Neural progenitor cell (in vitro differentiated cells): ENCODE results near the gene SLC6A13. TPM values are rescaled to one million over a fixed set of nuclear protein-coding genes. Genes with fewer than 3 reads are reported as not detected.
A peak's percentile ranks its signal among the peaks of the same experiment; 100 is the strongest.

ENCODE experiments used
- DNase-seq: peaks from one replicate; pipeline ENCODE4 v3.0.0-alpha.2; 2016; ENCODE audit warnings: low spot score
- H2AFZ ChIP-seq: fragments of 200-600 bp; sonication (generic); replicated peaks from 2 replicates; pipeline ENCODE4 v1.6.1; 2016; ENCODE audit warnings: antibody characterized with exemption
- H3F3A ChIP-seq: fragments of 200-600 bp; sonication (generic); 2 replicates; pipeline ENCODE4 v1.6.1; 2016; ENCODE audit warnings: antibody characterized with exemption, low read depth
- H3K27ac ChIP-seq: fragments of 200-600 bp; sonication (generic); 2 replicates; pipeline ENCODE4 v1.5.1; 2016; ENCODE audit warnings: mild to moderate bottlenecking
- H3K27me3 ChIP-seq: fragments of 200-600 bp; sonication (generic); 2 replicates; pipeline ENCODE4 v1.6.1; 2016; ENCODE audit warnings: mild to moderate bottlenecking, moderate library complexity
- H3K36me3 ChIP-seq: fragments of 200-600 bp; sonication (generic); 2 replicates; pipeline ENCODE4 v1.5.1; 2016
- H3K4me1 ChIP-seq: fragments of 200-600 bp; sonication (generic); 2 replicates; pipeline ENCODE4 v1.6.1; 2016; ENCODE audit warnings: mixed run types
- H3K4me2 ChIP-seq: fragments of 200-600 bp; sonication (generic); 2 replicates; pipeline ENCODE4 v1.6.1; 2016
- H3K4me3 ChIP-seq: fragments of 200-600 bp; sonication (generic); 2 replicates; pipeline ENCODE4 v1.5.1; 2016
- H3K79me2 ChIP-seq: fragments of 200-600 bp; sonication (generic); 2 replicates; pipeline ENCODE4 v1.6.1; 2016; ENCODE audit warnings: low read depth
- H3K9ac ChIP-seq: fragments of 200-600 bp; sonication (generic); 2 replicates; pipeline ENCODE4 v1.6.1; 2016
- H3K9me3 ChIP-seq: fragments of 200-600 bp; sonication (generic); 2 replicates; pipeline ENCODE4 v1.5.1; 2016; ENCODE audit warnings: low read depth
- H4K20me1 ChIP-seq: fragments of 200-600 bp; sonication (generic); 2 replicates; pipeline ENCODE4 v1.6.1; 2016; ENCODE audit warnings: low read depth
- H3K27ac Mint-ChIP-seq: 3 replicates; pipeline ENCODE4 v1.8.0; 2021; ENCODE audit warnings: mixed read lengths
- H3K27me3 Mint-ChIP-seq: 2 replicates; pipeline ENCODE4 v1.8.0; 2022; ENCODE audit warnings: low read depth, mild to moderate bottlenecking, inconsistent platforms, moderate library complexity, mixed read lengths; ENCODE audit not compliant: insufficient read depth
- H3K36me3 Mint-ChIP-seq: 3 replicates; pipeline ENCODE4 v1.8.0; 2021; ENCODE audit warnings: mixed read lengths
- H3K4me1 Mint-ChIP-seq: 3 replicates; pipeline ENCODE4 v1.8.0; 2021; ENCODE audit warnings: mixed read lengths
- H3K4me3 Mint-ChIP-seq: 3 replicates; pipeline ENCODE4 v1.8.0; 2021; ENCODE audit warnings: mild to moderate bottlenecking, moderate library complexity, mixed read lengths
- H3K9me3 Mint-ChIP-seq: 3 replicates; pipeline ENCODE4 v1.8.0; 2020; ENCODE audit warnings: mixed read lengths
- EZH2 ChIP-seq: fragments of 200-600 bp; sonication (generic); IDR thresholded peaks from 2 replicates; pipeline ENCODE4 v1.6.1; 2017; ENCODE audit warnings: antibody characterized with exemption, mild to moderate bottlenecking, moderate library complexity
- EZH2phosphoT487 ChIP-seq: fragments of 200-600 bp; sonication (generic); IDR thresholded peaks from 2 replicates; pipeline ENCODE4 v1.6.1; 2017; ENCODE audit warnings: antibody characterized with exemption
- total RNA-seq: library from RNA; depleted of rRNA; stranded (reverse); fragments of >200 nt; gene quantifications from 2 replicates; pipeline ENCODE4 v1.2.3, GENCODE V29; 2015; ENCODE audit warnings: low replicate concordance
- TF ChIP-seq, protein P1 (sequence below): fragments of 200-600 bp; sonication (generic); IDR thresholded peaks from 2 replicates; pipeline ENCODE4 v1.5.1; 2017; ENCODE audit warnings: antibody characterized with exemption, mild to moderate bottlenecking

The SLC6A13 gene
- total RNA-seq, 1 donor from 2014 or later, result not detected

DNA sequence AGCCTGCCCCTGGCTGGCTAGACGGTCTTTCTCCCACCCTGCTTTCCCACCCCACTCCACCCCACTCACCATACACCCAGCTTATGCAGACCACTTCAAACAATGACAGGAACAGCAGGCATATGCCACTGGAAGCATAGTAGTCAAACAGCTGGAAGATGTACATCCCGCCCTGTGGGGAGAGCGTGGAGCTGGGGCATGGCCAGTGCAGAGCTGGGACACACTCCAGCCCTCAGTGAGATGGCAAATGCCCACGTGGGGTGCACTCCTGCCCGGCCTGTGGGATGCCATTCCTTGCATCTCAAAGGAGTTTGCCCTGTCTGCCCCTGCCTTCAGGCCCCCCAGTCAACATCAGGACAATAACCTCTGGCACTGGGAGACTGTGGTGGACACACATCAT, 67.5 kb downstream of the SLC6A13 start:
- Mint-ChIP-seq H3K27me3 (peaks cover 27% of the 10 kb centered on the region), H3K9me3 (peaks cover 7% of the 10 kb centered on the region), H3K4me3 (no peak overlapping the region)

DNA sequence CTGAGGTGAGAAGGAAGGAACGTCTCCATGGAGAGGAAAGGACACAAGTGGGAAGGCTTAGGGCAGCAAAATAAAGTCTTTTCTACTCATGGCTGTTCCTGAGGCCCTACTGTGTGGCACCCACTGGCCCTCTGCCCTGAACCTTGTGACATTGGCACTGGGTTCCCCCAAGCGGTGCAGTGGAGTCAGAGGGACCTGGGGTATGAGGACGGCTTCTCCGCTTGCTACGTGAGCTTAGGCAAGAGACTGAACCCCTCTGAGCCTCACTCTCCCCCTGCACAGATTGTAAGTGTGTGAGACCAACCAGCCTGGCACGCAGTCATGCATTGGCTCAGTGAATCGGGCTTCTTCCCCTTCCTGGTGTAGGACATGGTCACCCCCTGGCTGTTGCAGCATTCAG, 68.4 kb downstream of the SLC6A13 start:
- Mint-ChIP-seq H3K36me3 (no peaks in the 10 kb centered on the region), H3K9me3 (peaks cover 7% of the 10 kb centered on the region), H3K27ac (no peak overlapping the region), H3K4me1 (peaks cover 11% of the 10 kb centered on the region), H3K4me3 (no peak overlapping the region), H3K27me3 (peaks cover 22% of the 10 kb centered on the region)
- H3K4me2 ChIP-seq, result no peak overlapping the region
- H3K27me3 ChIP-seq, result peaks cover 52% of the 10 kb centered on the region
- H3K4me1 ChIP-seq, result no peaks in the 10 kb centered on the region
- H4K20me1 ChIP-seq, result no peaks in the 10 kb centered on the region
- H3F3A ChIP-seq, result no peaks in the 10 kb centered on the region
- H3K27ac ChIP-seq, result no peak overlapping the region
- no peak overlapping the region for H3K4me3 ChIP-seq
- DNase-seq, result no peak
- H3K9ac ChIP-seq, result no peak overlapping the region
- no peaks in the 10 kb centered on the region for H3K36me3 ChIP-seq
- TF ChIP-seq, protein P1, sequence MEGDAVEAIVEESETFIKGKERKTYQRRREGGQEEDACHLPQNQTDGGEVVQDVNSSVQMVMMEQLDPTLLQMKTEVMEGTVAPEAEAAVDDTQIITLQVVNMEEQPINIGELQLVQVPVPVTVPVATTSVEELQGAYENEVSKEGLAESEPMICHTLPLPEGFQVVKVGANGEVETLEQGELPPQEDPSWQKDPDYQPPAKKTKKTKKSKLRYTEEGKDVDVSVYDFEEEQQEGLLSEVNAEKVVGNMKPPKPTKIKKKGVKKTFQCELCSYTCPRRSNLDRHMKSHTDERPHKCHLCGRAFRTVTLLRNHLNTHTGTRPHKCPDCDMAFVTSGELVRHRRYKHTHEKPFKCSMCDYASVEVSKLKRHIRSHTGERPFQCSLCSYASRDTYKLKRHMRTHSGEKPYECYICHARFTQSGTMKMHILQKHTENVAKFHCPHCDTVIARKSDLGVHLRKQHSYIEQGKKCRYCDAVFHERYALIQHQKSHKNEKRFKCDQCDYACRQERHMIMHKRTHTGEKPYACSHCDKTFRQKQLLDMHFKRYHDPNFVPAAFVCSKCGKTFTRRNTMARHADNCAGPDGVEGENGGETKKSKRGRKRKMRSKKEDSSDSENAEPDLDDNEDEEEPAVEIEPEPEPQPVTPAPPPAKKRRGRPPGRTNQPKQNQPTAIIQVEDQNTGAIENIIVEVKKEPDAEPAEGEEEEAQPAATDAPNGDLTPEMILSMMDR, result no peak
- TF ChIP-seq EZH2phosphoT487 (no peak), EZH2 (no peak)
- H3K79me2 ChIP-seq, result no peaks in the 10 kb centered on the region
- H2AFZ ChIP-seq, result no peak overlapping the region
- no peaks in the 10 kb centered on the region for H3K9me3 ChIP-seq

More for the DNA sequence above, 67.5 kb downstream of the SLC6A13 start:
- no peak overlapping the region for H3K27ac Mint-ChIP-seq
- Histone ChIP-seq H3K36me3 (no peaks in the 10 kb centered on the region), H2AFZ (no peak overlapping the region), H3K9ac (no peak overlapping the region), H3K4me2 (no peak overlapping the region), H3K4me3 (no peak overlapping the region), H4K20me1 (no peaks in the 10 kb centered on the region), H3K79me2 (no peaks in the 10 kb centered on the region), H3F3A (no peaks in the 10 kb centered on the region), H3K27me3 (peaks cover 52% of the 10 kb centered on the region), H3K27ac (no peak overlapping the region), H3K4me1 (no peaks in the 10 kb centered on the region), H3K9me3 (no peaks in the 10 kb centered on the region)
- no peak for TF ChIP-seq EZH2
- TF ChIP-seq, protein P1, result no peak
- no peak for TF ChIP-seq EZH2phosphoT487
- peaks cover 17% of the 10 kb centered on the region for H3K4me1 Mint-ChIP-seq
- no peaks in the 10 kb centered on the region for H3K36me3 Mint-ChIP-seq
- no peak for DNase-seq

DNA sequence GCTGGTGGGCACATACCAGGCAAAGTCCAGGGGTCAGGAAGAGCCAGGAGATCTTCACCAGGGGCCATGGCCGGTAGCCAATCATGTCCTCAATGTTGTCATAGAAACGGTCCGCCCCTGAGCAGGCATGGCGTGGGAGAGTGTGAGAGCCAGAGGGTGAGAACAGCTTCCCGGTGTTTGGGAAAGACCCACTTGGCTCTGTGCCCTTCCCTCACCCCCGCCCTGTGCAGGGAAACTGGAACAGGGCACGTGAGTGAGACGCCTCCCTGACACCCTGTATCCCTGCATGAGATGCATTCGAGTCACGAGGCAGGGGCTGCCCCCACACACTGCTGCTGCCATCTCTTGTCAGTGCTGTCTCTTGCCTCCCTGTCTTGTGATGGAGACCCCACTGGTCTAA, 69.4 kb downstream of the SLC6A13 start:
- Histone ChIP-seq H3K36me3 (no peaks in the 10 kb centered on the region), H3K4me3 (no peak overlapping the region), H3K9ac (no peak overlapping the region), H3K79me2 (no peaks in the 10 kb centered on the region), H3K9me3 (no peaks in the 10 kb centered on the region), H2AFZ (no peak overlapping the region), H3K4me1 (no peaks in the 10 kb centered on the region), H3F3A (no peaks in the 10 kb centered on the region), H3K27ac (no peak overlapping the region), H3K4me2 (no peak overlapping the region), H3K27me3 (peaks cover 50% of the 10 kb centered on the region), H4K20me1 (no peaks in the 10 kb centered on the region)
- Mint-ChIP-seq H3K36me3 (no peaks in the 10 kb centered on the region), H3K4me3 (peak overlapping the region; percentile 54), H3K4me1 (peaks cover 7% of the 10 kb centered on the region), H3K27ac (no peak overlapping the region), H3K9me3 (peaks cover 7% of the 10 kb centered on the region), H3K27me3 (peaks cover 21% of the 10 kb centered on the region)
- TF ChIP-seq EZH2phosphoT487 (no peak), EZH2 (no peak)
- TF ChIP-seq, protein P1, result no peak
- DNase-seq, result no peak

DNA sequence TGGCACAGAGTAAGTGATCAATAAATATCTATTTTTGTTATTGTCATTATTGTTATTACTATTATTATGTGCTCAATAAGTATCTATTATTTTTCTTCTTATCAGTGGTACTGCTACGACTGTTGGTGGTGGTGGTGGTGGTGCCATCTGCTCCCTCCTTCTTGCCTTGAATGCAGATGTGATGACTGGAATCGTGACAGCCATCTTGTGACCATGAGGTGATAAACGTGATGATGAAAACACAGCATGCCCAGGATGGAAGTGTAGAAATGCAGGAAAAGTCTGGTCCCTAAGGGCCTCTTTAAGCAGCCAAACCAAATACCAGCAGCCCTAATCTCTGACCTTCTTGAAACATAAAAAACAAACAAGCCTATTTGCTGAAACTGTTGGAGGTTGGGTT, 71.1 kb downstream of the SLC6A13 start:
- DNase-seq, result no peak
- no peak overlapping the region for H3K4me2 ChIP-seq
- Mint-ChIP-seq H3K9me3 (no peaks in the 10 kb centered on the region), H3K36me3 (no peaks in the 10 kb centered on the region), H3K27me3 (peaks cover 24% of the 10 kb centered on the region), H3K27ac (no peak overlapping the region), H3K4me3 (peak overlapping the region; percentile 49), H3K4me1 (peaks cover 7% of the 10 kb centered on the region)
- no peaks in the 10 kb centered on the region for H3K9me3 ChIP-seq
- no peak overlapping the region for H2AFZ ChIP-seq
- no peaks in the 10 kb centered on the region for H3K4me1 ChIP-seq
- no peaks in the 10 kb centered on the region for H3K79me2 ChIP-seq
- no peaks in the 10 kb centered on the region for H4K20me1 ChIP-seq
- H3K36me3 ChIP-seq, result no peaks in the 10 kb centered on the region
- H3K4me3 ChIP-seq, result no peak overlapping the region
- no peaks in the 10 kb centered on the region for H3F3A ChIP-seq
- peaks cover 54% of the 10 kb centered on the region for H3K27me3 ChIP-seq
- TF ChIP-seq, protein P1, result no peak
- TF ChIP-seq EZH2 (no peak), EZH2phosphoT487 (no peak)
- H3K27ac ChIP-seq, result no peak overlapping the region
- H3K9ac ChIP-seq, result no peak overlapping the region
